ENCODE results near the gene ATP11B.
A peak's percentile ranks its signal among the peaks of the same experiment; 100 is the strongest.

ATP11B gene

DNA sequence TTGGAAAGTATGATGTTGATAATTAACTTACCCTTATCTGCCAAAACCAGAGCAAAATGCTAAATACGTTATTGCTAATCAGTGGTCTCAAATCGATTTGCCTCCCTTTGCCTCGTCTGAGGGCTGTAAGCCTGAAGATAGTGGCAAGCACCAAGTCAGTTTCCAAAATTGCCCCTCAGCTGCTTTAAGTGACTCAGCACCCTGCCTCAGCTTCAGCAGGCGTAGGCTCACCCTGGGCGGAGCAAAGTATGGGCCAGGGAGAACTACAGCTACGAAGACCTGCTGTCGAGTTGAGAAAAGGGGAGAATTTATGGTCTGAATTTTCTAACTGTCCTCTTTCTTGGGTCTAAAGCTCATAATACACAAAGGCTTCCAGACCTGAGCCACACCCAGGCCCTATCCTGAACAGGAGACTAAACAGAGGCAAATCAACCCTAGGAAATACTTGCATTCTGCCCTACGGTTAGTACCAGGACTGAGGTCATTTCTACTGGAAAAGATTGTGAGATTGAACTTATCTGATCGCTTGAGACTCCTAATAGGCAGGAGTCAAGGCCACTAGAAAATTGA lies 127.3 kb downstream of the ATP11B start (continued):
- no peak for TF ChIP-seq ZFP41 (tag by site-specific recombination; IDR thresholded peaks at IDR 0.05; ENCODE audit: borderline replicate concordance)
- no peak for TF ChIP-seq HOXC10 (CRISPR knock-in tag; IDR thresholded peaks at IDR 0.05)
- peak; percentile 38; the same call in 1 of the 2 replicates for TF ChIP-seq ZBTB8A (tag by site-specific recombination; IDR thresholded peaks at IDR 0.05)
- no peak for TF ChIP-seq ZNF239 (tag by site-specific recombination; IDR thresholded peaks at IDR 0.05)

GRCh38 chr3:182921665-182922355 lies 128.5 kb downstream of the ATP11B start:
- CTCF ChIA-PET: interaction anchor here (1.1 kb wide), 1 partner anchor 13 kb away, joined by 4 read pairs; no protein-coding TSS in a partner anchor
- no peak overlapping the region for H3K27ac ChIP-seq (ENCODE audit: extremely low read depth, low read depth, low read length)
- no peaks in the 10 kb centered on the region for H3K9me3 ChIP-seq (ENCODE audit: control insufficient read depth, insufficient read depth, low read depth, low read length)
- TF ChIP-seq PRDM6 (tag by site-specific recombination; IDR thresholded peaks at IDR 0.05) (0 out of 2 replicates have a peak, but pooled peaks have one; percentile 5), ZNF623 (tag by site-specific recombination; IDR thresholded peaks at IDR 0.05) (no peak)
- H3K4me1 ChIP-seq (ENCODE audit: control insufficient read depth, insufficient read depth, low read length): no peaks in the 10 kb centered on the region
- peaks cover 0 to 2% of the 10 kb centered on the region in 2 experiments; a peak in 1 of 3 replicates for H3K36me3 ChIP-seq (ENCODE audit: control insufficient read depth in 2 of 2, insufficient read depth in 1 of 2, low read length in 2 of 2)
- POLR2A ChIA-PET: no interaction called here
- no peak overlapping the region for H3K4me3 ChIP-seq (ENCODE audit: low read depth, low read length)

DNA sequence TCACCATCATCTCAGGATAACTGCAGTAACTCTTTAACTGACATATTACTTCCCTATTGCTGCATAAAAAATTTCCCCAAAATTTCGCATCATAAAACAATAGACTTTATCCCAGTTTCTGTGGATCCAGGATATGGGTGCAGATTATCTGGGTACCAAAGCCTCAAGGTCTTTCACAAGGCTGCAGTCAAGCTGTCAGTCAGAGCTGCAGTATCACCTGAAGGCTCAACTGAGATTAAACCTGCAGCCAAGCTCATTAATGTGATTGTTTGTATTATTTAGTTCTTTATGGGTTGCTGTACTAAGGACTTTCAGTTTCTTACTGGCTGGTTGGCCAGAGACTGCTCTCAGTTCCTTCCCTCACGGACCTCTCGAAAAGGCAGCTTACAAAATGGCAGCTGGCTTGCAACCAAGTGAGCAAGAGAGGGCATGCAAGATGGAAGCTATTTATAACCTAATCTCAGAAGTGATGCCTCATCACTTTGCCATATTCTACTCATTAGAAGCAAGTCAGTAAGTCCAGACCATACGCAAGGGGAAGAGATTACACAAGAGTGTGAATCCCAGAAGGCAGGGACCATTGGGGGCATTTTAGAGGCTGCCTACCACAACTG lies 132.1 kb downstream of the ATP11B start:
- no peak overlapping the region for H3K4me3 ChIP-seq (ENCODE audit: low read depth, low read length)
- no peaks in the 10 kb centered on the region for H3K4me1 ChIP-seq (ENCODE audit: control insufficient read depth, insufficient read depth, low read length)
- H3K27ac ChIP-seq (ENCODE audit: extremely low read depth, low read depth, low read length): no peak overlapping the region
- H3K36me3 ChIP-seq (ENCODE audit: control insufficient read depth in 2 of 2, insufficient read depth in 1 of 2, low read length in 2 of 2): no peaks in the 10 kb centered on the region
- ChIA-PET CTCF (no interaction called here), POLR2A (no interaction called here)
- no peaks in the 10 kb centered on the region for H3K9me3 ChIP-seq (ENCODE audit: control insufficient read depth, insufficient read depth, low read depth, low read length)
- TF ChIP-seq, protein P1, sequence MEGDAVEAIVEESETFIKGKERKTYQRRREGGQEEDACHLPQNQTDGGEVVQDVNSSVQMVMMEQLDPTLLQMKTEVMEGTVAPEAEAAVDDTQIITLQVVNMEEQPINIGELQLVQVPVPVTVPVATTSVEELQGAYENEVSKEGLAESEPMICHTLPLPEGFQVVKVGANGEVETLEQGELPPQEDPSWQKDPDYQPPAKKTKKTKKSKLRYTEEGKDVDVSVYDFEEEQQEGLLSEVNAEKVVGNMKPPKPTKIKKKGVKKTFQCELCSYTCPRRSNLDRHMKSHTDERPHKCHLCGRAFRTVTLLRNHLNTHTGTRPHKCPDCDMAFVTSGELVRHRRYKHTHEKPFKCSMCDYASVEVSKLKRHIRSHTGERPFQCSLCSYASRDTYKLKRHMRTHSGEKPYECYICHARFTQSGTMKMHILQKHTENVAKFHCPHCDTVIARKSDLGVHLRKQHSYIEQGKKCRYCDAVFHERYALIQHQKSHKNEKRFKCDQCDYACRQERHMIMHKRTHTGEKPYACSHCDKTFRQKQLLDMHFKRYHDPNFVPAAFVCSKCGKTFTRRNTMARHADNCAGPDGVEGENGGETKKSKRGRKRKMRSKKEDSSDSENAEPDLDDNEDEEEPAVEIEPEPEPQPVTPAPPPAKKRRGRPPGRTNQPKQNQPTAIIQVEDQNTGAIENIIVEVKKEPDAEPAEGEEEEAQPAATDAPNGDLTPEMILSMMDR (tag by site-specific recombination; IDR thresholded peaks at IDR 0.05): no peak
- TF ChIP-seq HOXD13 (CRISPR knock-in tag; IDR thresholded peaks at IDR 0.05; ENCODE audit: borderline replicate concordance): no peak
- TF ChIP-seq ZNF561 (tag by site-specific recombination; IDR thresholded peaks at IDR 0.05; ENCODE audit: borderline replicate concordance): no peak
- TF ChIP-seq SP7 (tag by site-specific recombination; IDR thresholded peaks at IDR 0.05): no peak
- TF ChIP-seq ZNF292 (tag by site-specific recombination; IDR thresholded peaks at IDR 0.05; ENCODE audit: borderline replicate concordance, low read depth): no peak
- TF ChIP-seq ZNF830 (tag by site-specific recombination; IDR thresholded peaks at IDR 0.05; ENCODE audit: low read depth): no peak
- TF ChIP-seq ZNF391 (tag by site-specific recombination; IDR thresholded peaks at IDR 0.05; ENCODE audit: borderline replicate concordance, low read depth): no peak
- TF ChIP-seq, protein P2, sequence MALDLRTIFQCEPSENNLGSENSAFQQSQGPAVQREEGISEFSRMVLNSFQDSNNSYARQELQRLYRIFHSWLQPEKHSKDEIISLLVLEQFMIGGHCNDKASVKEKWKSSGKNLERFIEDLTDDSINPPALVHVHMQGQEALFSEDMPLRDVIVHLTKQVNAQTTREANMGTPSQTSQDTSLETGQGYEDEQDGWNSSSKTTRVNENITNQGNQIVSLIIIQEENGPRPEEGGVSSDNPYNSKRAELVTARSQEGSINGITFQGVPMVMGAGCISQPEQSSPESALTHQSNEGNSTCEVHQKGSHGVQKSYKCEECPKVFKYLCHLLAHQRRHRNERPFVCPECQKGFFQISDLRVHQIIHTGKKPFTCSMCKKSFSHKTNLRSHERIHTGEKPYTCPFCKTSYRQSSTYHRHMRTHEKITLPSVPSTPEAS (tag by site-specific recombination; IDR thresholded peaks at IDR 0.05): no peak
- TF ChIP-seq ZNF394 (tag by site-specific recombination; IDR thresholded peaks at IDR 0.05; ENCODE audit: borderline replicate concordance): no peak
- TF ChIP-seq KLF10 (tag by site-specific recombination; IDR thresholded peaks at IDR 0.05): no peak
- TF ChIP-seq REST (tag by site-specific recombination; IDR thresholded peaks at IDR 0.05): no peak

Data from HEK293 (cell line).